Posterior cingulate gyrus (tissue), 11 donors: Measurements from ENCODE around the gene ANK3.
A peak's percentile ranks its signal among the peaks of the same experiment; 100 is the strongest.
"Not testable (repeated sequence)": the region's sequence is repeated elsewhere in the genome, so short reads cannot be mapped to it uniquely, and the experiment has no call there.

Source experiments
- DNase-seq, 10 donors: peaks; one replicate each; pipeline versions ENCODE4 v3.0.0 to v3.0.0-alpha.2; 2020 to 2021; ENCODE audit warnings: mixed read lengths in 3 of 10
- intact Hi-C: fragments of 100-400 bp; cut with DNase I; formaldehyde crosslinking; loops from one replicate; pipeline ENCODE4 v1.15.1; 2023

The ANK3 gene

DNA sequence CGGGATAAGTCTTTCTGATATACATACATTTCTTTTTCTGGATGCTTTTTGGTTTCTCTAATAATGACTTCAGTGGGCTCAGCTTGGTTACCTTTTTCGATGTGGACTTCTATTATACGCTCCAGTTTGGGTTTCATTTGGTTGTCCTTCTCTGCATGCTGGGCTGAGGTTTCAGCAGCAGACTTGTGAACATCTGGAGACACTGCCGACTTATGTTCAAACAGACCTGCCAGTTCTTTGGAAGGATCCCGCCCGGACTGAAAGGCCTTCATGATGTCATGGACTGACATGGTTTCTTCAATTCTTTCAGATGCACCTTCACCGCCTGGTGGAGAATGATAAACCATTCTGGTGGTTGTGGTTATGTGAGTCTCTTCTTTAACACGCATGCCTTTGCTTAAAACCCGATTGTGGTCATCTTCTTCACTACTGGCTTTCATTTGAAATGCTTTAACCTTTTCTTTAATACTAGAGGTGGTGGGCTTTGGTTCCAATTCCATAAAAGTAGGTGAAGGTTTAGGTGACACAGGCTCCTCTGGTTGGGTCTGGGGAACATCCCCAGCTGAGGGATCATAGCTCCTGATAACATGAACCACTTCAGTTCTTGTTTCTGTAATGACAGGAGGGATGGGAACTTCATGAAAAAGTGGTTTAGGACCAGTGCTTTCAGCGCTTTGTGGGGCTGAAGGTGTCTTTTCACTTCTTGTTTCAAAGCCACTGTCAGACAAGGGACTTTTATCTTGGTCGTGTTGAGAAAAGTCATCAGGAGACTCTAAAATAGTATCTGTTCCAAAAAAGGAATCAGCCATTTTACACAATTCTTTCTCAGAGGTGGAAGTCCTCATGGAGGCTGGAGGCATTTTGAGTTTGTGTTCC, 315.7 kb downstream of the ANK3 start:
- DNase-seq, result no peak
- intact Hi-C loops, result no loop called here

DNA sequence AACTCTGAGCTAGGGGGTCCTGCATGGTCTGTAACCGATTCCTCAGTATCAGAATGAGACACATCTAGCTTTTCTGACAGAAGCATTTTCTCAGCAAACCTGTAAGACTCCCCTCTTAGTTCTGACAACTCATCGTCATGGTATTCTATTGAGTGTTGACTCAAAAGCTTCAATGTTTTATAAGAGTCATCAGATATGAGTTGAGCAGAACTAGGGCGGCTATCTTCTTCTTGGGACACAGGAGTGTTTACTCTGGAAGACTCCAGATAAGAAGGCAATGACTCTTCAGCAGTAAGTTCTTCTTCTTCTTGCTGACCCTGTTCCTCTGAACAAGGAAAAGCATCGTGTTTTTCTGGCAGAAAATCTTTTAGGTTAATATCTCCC, 316.3 kb downstream of the ANK3 start:
- intact Hi-C loops, result no loop called here
- DNase-seq, result no peak

- no peak for DNase-seq
- intact Hi-C loops, result no loop called here
These were observed 320.4 kb downstream of the ANK3 start for GRCh38 chr10:60069311-60069710.

- intact Hi-C loops, result no loop called here
- DNase-seq, result no peak
These were observed 339.3 kb downstream of the ANK3 start for GRCh38 chr10:60050366-60050765.

DNA sequence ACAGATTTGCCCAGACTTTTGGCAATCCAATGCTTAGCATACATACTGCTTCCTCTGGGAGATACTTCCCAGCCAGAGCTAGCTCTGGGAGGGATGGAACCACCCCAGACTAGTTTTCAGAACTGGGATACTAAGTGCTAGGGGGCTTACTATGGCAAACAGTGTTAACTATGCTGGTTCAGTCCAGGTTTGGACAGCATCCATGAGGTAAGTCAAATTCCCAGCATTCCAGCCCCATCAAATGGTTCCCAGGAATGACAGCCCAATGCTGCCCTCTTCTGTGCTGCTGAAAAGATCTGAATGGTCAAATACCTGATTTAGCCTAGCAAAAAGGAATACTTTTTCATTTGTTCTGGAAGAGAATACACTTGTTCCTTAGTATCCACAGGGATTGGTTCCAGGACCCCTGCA, 341.6 kb downstream of the ANK3 start:
- intact Hi-C loops, result no loop called here
- DNase-seq, result no peak

- DNase-seq, result no peak
- intact Hi-C loops, result no loop called here
These were observed 344.1 kb downstream of the ANK3 start for GRCh38 chr10:60045571-60045970.

DNA sequence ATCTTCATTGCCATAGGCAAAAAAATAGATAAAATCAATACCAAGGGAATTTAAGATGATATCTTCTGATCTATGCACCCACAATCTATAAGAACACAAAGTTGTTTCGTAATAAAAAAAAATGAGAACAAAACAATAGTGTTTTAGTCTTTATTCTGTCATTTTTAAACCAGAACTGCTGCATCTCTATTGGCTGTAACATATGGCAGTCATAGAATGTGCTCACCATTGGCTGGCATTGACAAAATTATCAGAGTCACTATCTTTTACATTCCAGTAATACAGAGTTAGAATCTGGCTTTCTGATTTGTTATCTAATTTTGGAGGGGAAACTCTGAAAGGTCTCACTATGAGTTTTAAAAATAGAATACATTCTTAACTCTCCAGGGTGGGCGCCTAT, 344.7 kb downstream of the ANK3 start:
- DNase-seq, result no peak
- intact Hi-C loops, result no loop called here

GRCh38 chr10:60044242-60044641, 345.4 kb downstream of the ANK3 start:
- DNase-seq, result no peak
- intact Hi-C loops, result no loop called here

- DNase-seq, result no peak
- intact Hi-C loops, result no loop called here
These were observed 346.0 kb downstream of the ANK3 start for GRCh38 chr10:60043561-60044241.

- no peak for DNase-seq
- intact Hi-C loops, result no loop called here
These were observed 346.8 kb downstream of the ANK3 start for GRCh38 chr10:60042914-60043313.

DNA sequence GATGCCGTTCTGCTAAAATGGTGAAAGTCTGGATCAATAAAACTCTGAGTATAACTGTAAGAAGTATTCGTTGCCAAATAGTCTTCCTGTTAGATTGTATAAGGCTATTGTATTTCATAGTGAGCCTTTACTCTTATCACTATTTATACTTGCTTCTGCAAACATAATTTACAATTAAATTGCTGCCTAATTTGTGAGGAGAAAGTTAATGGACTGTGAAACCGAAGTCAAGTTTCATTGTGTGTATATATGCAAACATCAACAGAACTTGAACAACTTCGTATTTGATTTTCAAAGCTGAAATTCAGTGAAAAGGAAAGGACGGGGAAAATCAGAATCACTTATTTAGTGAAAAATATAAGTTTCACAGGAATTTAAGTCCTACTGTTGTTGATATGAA, 347.4 kb downstream of the ANK3 start:
- intact Hi-C loops, result no loop called here
- DNase-seq, result no peak

DNA sequence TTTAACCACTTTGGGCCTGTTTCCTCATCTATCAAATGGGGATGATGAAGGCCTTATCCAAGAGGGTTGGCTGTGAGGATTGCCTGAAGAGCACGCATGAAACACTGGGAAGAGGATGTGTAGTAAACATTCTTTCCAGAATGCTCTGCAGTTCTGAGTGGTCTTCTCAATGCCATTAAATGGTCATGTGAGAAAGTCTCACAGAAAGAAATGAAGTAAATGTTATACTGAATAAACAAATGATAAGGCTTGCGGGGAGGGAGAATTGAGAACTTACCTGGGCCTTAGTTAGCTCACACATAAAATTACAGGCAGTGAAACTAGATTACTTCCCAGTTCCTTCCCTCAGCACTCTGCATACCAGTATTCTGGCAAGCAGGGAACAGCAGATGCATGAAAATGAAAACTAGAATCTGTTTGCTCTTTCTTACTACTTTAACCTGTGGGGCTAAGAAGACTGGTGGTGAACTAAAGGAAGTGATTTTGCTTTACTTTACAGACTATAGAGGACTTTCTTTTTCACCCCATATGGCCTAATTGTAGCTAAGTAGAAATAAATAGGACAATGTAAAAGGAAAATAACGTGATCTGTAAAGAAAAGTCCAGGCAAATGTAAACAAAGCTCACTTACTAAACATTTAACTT, 348.1 kb downstream of the ANK3 start:
- intact Hi-C loops, result no loop called here
- DNase-seq, result no peak

DNA sequence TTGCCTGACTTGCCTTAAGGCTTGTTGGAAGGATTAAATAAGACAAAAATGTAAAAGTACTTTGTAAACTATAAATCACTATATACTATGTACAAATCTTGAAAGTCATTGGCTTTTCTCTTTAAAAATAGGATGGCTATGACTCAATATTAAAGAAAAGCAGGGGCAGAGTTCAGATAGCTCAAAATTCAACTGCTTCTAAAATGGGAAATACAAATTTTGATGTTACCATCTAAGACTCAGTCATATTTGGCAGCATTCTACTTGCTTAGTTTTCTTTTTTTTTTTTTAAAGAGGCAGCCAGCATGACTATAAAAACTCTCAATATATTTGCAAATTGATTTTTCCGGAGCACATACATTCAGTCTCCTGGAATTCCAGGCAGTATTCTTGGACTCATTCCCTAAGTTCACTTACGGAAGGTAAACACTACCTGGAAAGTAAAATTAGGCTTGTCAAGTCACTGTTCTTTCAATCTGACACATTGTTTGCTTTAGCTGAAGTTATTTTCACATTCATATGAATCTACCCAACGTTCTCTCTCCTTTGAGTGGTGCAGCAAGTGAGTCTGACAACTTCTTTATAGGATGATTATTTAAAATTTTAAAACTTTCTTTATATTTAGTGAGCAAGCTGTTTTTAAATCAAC, 349.5 kb downstream of the ANK3 start:
- intact Hi-C loops, result no loop called here
- no peak for DNase-seq

DNA sequence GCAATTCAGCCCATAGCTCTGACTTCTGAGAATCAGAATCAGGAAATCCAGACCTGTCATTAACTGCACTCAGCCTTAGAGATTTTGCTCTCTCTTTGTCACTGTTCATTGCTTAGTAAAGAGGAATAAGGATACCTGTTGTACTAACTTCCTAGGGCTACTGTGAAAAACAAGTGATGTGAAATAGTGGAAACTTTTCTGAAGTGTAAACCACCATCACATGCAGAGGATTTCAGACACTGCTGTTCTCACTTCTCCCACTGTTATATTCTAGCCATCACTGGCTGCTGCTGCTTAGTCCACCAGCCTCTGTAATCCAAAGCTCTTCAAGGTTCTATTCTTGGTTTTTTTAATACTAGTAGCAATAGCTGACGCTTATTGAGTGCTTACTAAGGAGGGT, 353.7 kb downstream of the ANK3 start:
- DNase-seq, result no peak
- intact Hi-C loops, result no loop called here

- intact Hi-C loops, DNase-seq: not testable (repeated sequence)
These were observed 354.3 kb downstream of the ANK3 start for GRCh38 chr10:60035375-60035774.

DNA sequence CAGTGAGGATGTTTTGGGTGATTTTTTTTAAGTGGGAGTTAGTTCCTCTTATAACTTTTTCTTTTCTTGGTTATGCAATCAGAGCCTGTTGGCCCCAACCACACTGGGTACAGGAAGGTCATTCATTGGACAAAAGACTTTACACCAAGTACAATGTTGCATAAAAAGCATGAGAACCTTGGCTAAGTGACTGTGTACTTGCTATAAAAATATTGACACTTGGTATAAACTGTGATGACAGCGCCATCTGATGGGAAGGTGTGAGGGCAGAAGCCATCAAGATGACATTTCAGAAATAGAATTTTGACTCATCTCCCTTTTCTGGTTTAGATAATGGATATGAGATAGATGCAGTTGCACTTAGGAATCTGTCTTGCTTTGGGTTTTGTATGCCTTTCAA, 357.0 kb downstream of the ANK3 start:
- intact Hi-C loops, result loop anchor here (5.0 kb wide), 1 partner anchor 405 kb away; no protein-coding TSS in a partner anchor
- peak in 1 of 10 donors; percentile 16 for DNase-seq

- no peak for DNase-seq
- intact Hi-C loops, result loop anchor here (5.0 kb wide), 1 partner anchor 404 kb away; no protein-coding TSS in a partner anchor
These were observed 358.0 kb downstream of the ANK3 start for GRCh38 chr10:60031664-60032063.

- DNase-seq, result no peak
- intact Hi-C loops, result loop anchor here (5.0 kb wide), 1 partner anchor 404 kb away; no protein-coding TSS in a partner anchor
These were observed 358.5 kb downstream of the ANK3 start for GRCh38 chr10:60031183-60031582.

- intact Hi-C loops, result no loop called here
- no peak for DNase-seq
These were observed 360.2 kb downstream of the ANK3 start for GRCh38 chr10:60029475-60029874.

- DNase-seq, result no peak
- intact Hi-C loops, result no loop called here
These were observed 361.6 kb downstream of the ANK3 start for GRCh38 chr10:60028081-60028480.

GRCh38 chr10:60025279-60025678, 364.4 kb downstream of the ANK3 start:
- intact Hi-C loops, result no loop called here
- no peak for DNase-seq
